Measurements from ENCODE around the gene BTNL2. TPM values are rescaled to one million over a fixed set of nuclear protein-coding genes. Genes with fewer than 3 reads are reported as not detected.
"Not testable (repeated sequence)": the region's sequence is repeated elsewhere in the genome, so short reads cannot be mapped to it uniquely, and the experiment has no call there.

Gene BTNL2, protein sequence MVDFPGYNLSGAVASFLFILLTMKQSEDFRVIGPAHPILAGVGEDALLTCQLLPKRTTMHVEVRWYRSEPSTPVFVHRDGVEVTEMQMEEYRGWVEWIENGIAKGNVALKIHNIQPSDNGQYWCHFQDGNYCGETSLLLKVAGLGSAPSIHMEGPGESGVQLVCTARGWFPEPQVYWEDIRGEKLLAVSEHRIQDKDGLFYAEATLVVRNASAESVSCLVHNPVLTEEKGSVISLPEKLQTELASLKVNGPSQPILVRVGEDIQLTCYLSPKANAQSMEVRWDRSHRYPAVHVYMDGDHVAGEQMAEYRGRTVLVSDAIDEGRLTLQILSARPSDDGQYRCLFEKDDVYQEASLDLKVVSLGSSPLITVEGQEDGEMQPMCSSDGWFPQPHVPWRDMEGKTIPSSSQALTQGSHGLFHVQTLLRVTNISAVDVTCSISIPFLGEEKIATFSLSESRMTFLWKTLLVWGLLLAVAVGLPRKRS
- total RNA-seq = not detected

GRCh38 chr6:32406857-32407256 is at the start of gene BTNL2:
TSS of gene BTNL2 (minus strand) at chr6:32407181. CDS start at chr6:32407123, 58 bp downstream.
- FAIRE-seq (no peak), DNase-seq (ENCODE audit: low spot score in 2 of 2) (no peak)

GRCh38 chr6:32449088-32449736 is 42.2 kb upstream of the BTNL2 start:
- FAIRE-seq (no peak), DNase-seq (ENCODE audit: low spot score in 2 of 2) (no peak)

DNA sequence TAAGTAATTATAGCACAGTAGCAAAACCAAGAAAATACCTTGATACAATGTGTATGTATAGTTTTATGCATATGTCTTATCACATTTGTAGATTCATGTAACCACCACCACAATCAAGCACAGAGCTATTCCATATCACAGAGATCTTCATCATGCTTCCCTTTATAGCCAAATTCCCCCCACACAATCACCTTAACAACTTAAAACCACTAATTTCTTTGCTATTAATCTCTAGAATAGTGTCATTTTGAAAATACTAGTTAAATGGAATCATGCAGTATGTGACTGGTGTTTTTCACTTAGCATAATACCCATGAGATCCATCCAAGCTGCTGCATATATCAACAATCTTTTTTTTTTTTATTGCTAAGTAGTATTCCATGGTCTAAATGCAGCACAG is 41.0 kb upstream of the BTNL2 start:
- DNase-seq (ENCODE audit: low spot score in 2 of 2) (no peak), FAIRE-seq (no peak)

DNA sequence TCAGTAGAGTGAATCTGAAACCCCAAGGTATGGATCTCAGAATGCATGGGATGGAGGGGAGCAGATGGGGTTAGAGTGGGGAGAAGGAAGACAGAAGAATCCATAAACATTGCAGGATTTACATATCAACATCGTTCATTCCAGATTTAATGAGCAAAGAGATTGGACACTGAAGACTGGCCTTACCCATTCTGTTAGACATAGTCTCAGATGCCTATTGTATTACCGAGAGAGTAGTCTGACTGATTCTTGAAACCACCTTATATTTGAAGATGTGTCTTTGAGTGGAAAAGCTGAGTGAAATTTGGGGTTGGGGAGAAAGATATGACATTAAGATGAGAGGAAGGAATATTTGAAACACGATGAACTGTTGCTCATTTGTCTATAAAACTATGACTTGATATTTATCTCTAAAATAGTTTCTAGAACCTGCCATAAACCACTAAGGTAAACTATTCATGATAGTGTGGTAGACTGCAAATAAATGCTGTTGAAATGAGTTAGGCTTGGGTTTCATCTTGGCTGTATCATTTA is 38.4 kb upstream of the BTNL2 start:
- FAIRE-seq = no peak
- DNase-seq (ENCODE audit: low spot score in 2 of 2) = no peak

DNA sequence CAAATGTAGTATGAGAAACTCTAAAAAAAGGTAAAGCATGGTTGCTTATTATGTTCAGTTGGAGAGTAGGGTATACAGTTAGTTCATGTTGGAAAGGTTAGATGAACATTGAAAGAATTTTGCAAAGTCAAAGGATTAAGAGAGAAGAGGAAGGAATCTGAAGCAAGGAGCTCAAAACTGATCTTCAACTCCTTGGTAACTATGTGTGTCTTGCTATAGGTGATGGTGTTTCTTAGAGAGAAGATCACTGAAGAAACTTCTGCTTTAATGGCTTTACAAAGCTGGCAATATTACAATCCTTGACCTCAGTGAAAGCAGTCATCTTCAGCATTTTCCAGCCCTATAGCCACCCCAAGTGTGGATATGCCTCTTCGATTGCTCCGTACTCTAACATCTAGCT is 37.5 kb upstream of the BTNL2 start:
- FAIRE-seq (no peak), DNase-seq (ENCODE audit: low spot score in 2 of 2) (no peak)

DNA sequence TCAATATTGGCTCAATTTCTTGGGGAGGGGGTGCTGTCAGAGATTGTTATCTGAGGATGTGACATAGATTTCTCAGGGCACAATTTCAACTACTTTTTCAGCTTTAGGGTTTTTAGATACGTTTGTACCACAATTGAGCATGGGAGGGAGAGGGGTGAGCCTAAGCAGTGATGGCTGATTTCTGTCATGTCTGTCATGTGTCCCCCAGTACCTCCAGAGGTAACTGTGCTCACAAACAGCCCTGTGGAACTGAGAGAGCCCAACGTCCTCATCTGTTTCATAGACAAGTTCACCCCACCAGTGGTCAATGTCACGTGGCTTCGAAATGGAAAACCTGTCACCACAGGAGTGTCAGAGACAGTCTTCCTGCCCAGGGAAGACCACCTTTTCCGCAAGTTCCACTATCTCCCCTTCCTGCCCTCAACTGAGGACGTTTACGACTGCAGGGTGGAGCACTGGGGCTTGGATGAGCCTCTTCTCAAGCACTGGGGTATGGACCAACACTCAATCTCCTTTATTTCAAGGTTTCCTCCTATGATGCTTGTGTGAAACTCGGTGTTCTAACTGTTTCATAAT is 36.1 kb upstream of the BTNL2 start:
- no peak for DNase-seq (ENCODE audit: low spot score in 2 of 2)
- no peak for FAIRE-seq

DNA sequence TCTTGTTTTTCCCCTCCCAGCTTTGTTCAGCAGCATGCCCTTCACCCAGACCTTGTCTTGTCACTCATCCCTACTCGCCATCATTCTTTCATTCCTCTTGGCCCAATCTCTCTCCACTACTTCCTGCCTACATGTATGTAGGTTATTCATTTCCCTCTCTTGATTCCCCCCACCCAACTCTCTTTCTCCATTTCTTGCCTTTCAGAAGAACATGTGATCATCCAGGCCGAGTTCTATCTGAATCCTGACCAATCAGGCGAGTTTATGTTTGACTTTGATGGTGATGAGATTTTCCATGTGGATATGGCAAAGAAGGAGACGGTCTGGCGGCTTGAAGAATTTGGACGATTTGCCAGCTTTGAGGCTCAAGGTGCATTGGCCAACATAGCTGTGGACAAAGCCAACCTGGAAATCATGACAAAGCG is 35.3 kb upstream of the BTNL2 start:
- FAIRE-seq = no peak

GRCh38 chr6:32439602-32440214 is 32.7 kb upstream of the BTNL2 start, which contains the start of gene HLA-DRA:
TSS of gene HLA-DRA (plus strand) at chr6:32439887. CDS start at chr6:32439951, 64 bp downstream.
- FAIRE-seq (peak; percentile 26), DNase-seq (ENCODE audit: low spot score in 2 of 2) (peak; percentile 23 to 65)

More for the DNA sequence above, 35.3 kb upstream of the BTNL2 start:
- no peak for DNase-seq (ENCODE audit: low spot score in 2 of 2)

DNA sequence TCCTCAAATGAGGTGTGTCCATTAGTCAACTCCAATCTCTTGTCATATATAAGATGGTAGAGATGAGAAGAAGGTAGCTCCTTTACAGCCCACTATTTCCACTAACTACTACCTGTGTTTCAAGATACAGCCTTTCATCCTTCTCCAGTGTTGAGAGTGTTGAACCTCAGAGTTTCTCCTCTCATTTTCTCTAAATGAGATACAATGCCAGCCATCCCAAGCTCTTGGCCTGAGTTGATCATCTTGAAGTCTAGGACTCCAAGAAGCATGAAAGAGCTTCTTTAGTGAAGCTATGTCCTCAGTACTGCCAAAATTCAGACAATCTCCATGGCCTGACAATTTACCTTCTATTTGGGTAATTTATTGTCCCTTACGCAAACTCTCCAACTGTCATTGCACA is 32.2 kb upstream of the BTNL2 start:
- no peak for DNase-seq (ENCODE audit: low spot score in 2 of 2)
- FAIRE-seq = no peak

DNA sequence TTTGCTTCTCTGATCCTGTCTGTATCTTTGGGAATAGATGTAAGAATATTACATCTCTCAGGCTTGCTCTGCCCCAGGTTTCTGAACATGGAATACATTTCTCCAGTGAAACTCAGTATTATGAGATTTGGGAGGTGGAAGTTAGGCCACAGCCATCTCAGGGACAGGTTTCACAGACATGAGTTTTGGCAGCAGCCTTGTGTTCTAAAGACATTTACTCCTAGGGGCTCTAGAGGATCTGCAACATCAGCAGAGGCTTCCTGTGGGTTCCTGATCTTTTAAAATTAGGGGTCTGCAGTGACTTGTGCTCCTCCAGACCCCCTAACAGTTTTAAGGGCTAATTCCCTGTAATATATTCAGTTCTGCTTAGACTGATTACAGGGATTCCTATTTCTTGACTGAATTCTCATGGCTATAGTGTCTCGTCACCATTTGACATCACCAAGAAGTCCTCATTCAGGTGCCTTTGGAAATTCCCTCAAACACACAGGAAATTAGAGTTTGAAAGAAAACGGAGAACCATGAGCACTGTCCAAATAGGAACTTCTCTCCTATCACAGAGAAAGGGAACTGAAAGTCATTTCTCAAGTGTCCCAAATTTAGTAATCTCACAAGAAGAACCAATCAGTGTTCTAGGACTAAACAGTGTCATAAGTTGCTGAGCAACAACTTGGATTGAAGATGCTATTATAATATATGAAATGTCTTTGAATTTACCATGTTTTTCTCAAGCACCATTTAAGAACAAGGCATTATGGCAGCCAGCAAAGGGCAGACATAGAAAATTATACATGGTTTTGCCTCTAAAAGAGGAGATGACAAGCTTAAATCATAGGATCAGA is 30.2 kb upstream of the BTNL2 start:
- FAIRE-seq (no peak), DNase-seq (ENCODE audit: low spot score in 2 of 2) (peak in 1 of 2 donors; percentile 17)

DNA sequence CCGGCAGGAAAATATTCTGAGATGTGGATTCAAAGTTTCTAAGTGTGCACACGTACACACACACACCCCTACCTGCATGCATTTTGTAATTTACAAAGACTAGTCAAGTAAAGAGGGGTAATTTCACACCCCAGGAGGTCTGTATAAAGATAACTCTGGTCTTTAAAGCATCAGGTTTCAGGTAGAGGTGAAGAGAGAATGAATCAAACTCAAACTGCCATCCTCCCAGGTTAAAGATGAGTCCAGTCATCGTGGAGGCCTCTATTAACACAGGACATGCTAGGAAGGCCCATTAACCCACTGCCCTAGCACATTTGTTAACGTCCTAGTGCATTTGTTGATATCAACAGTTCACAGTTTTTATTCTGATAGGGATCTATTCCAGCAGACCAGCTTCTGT is 29.2 kb upstream of the BTNL2 start:
- FAIRE-seq = no peak

GRCh38 chr6:32433950-32434349 is 27.0 kb upstream of the BTNL2 start:
- FAIRE-seq; DNase-seq (ENCODE audit: low spot score in 2 of 2): not testable (repeated sequence)

More for the DNA sequence above, 29.2 kb upstream of the BTNL2 start:
- DNase-seq (ENCODE audit: low spot score in 2 of 2) = no peak

GRCh38 chr6:32432050-32432450 is 25.1 kb upstream of the BTNL2 start:
- peak; percentile 88 for FAIRE-seq
- DNase-seq (ENCODE audit: low spot score in 2 of 2) = peak in 1 of 2 donors; percentile 27

- no peak for DNase-seq (ENCODE audit: low spot score in 2 of 2)
- FAIRE-seq = no peak
These were observed 24.2 kb upstream of the BTNL2 start for GRCh38 chr6:32431142-32431541.

DNA sequence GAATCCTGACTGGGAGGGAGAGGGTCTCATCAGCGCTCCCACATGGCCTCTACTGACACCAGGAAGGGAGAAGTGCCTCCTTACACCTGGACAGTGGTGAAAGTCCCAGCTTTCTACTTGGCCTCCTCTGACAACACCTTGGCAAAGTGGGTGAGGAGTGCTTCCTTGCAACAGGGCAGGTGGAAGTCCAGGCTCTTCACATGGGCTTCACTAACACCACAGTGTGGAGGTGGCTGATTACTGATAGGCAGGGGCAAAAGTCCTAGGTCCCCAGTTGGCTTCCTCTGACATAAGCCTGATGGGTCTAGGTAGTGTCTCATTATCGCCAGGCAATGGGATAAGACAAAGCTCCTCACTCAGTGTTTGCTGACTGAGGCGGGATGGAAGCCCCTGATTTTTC is 23.2 kb upstream of the BTNL2 start:
- FAIRE-seq = no peak

GRCh38 chr6:32427934-32428474 is 21.0 kb upstream of the BTNL2 start:
- no peak for FAIRE-seq

More for the DNA sequence above, 23.2 kb upstream of the BTNL2 start:
- no peak for DNase-seq (ENCODE audit: low spot score in 2 of 2)

DNA sequence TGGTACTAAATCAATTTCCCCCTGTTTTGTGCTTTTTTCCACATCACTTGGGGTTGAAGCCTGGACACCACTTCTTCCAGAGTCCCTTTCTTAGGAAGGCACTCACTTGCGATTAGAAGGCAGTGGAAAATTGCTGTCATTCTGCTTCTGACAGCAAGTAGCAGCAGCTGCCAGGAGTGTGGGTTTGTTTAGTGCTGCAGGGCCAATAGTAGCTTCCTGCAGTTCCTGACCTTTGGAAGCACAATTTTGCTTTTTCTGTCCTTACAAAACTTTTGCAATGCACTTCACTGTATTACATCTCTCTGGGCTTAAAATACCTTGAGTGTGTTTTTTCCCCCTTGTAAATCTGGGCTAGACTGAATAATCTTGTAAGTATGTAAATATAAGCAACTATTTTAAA is 20.2 kb upstream of the BTNL2 start:
- FAIRE-seq (no peak), DNase-seq (ENCODE audit: low spot score in 2 of 2) (no peak)

More at GRCh38 chr6:32427934-32428474, 21.0 kb upstream of the BTNL2 start:
- DNase-seq (ENCODE audit: low spot score in 2 of 2) = no peak

GRCh38 chr6:32426338-32426737 is 19.4 kb upstream of the BTNL2 start:
- FAIRE-seq = no peak
- DNase-seq (ENCODE audit: low spot score in 2 of 2) = no peak
